Endothelial cell of umbilical vein (primary cell): ENCODE results near the gene LRRC8D. TPM values are rescaled to one million over a fixed set of nuclear protein-coding genes. Genes with fewer than 3 reads are reported as not detected.
"Not testable (repeated sequence)": the region's sequence is repeated elsewhere in the genome, so short reads cannot be mapped to it uniquely, and the experiment has no call there.

Experiments used
- BruUV-seq: library from RNA; stranded (reverse); fragments of 400-500 nt; replicated peaks from 2 replicates; lab custom pipeline; 2021; lab: Mats Ljungman, UMichigan
- CTCF ChIA-PET: fragments of 300-600, 350-600 bp; sonication (Branson Sonifier 250); formaldehyde crosslinking; loops from one replicate; lab custom pipeline; 2021; ENCODE audit warnings: antibody characterized with exemption, inconsistent platforms; lab: Charles Lee
- POLR2A ChIA-PET: fragments of 300-600, 350-600 bp; sonication (Branson Sonifier 250); formaldehyde crosslinking; loops from one replicate; lab custom pipeline; 2021; ENCODE audit warnings: antibody characterized with exemption, inconsistent platforms; lab: Charles Lee
- DNase-seq: peaks from one replicate; pipeline ENCODE4 v3.0.0-alpha.2; 2011; ENCODE audit warnings: low read depth, low spot score
- FAIRE-seq: peaks from 2 replicates; lab custom pipeline; 2011; peaks lifted over from hg19 to GRCh38; lab: Jason Lieb, UNC
- H2AFZ ChIP-seq: 2 replicates; pipeline ENCODE4 v1.6.0; 2012; ENCODE audit warnings: low read depth, low read length, control low read depth, inconsistent platforms
- H3K27ac ChIP-seq: 2 replicates; pipeline ENCODE4 v1.5.1; 2011; ENCODE audit warnings: low read depth, mild to moderate bottlenecking, control low read depth, low read length, moderate library complexity; ENCODE audit not compliant: insufficient read depth
- H3K27me3 ChIP-seq, 2 experiments: 2 replicates each; pipeline versions ENCODE4 v1.6.0 to v1.6.1; 2011; ENCODE audit warnings: low read length in 2 of 2, mixed read lengths in 1 of 2; ENCODE audit not compliant: control insufficient read depth in 2 of 2, insufficient read depth in 2 of 2
- H3K36me3 ChIP-seq, 2 experiments: 2 replicates in 1 of 2; 3 replicates in 1 of 2; pipeline ENCODE4 v1.5.1; 2011; ENCODE audit warnings: low read length in 2 of 2, mild to moderate bottlenecking in 1 of 2, moderate library complexity in 1 of 2; ENCODE audit not compliant: control insufficient read depth in 2 of 2, insufficient read depth in 2 of 2; ENCODE audit errors: extremely low read depth in 1 of 2
- H3K4me1 ChIP-seq: 3 replicates; pipeline ENCODE4 v1.5.1; 2011; ENCODE audit warnings: mild to moderate bottlenecking, low read length; ENCODE audit not compliant: control insufficient read depth, insufficient read depth; ENCODE audit errors: extremely low read depth
- H3K4me2 ChIP-seq: 2 replicates; pipeline ENCODE4 v1.6.1; 2011; ENCODE audit warnings: low read length, control low read depth, mixed read lengths; ENCODE audit not compliant: insufficient read depth
- H3K4me3 ChIP-seq, 3 experiments: fragments of 200-600 bp in 1 of 3; sonication (generic), shearing (Covaris generic) in 1 of 3; replicated peaks in 1 of 3; 2 replicates each; pipeline ENCODE4 v1.5.1; 2011 to 2016; ENCODE audit warnings: control low read depth in 3 of 3, low read length in 3 of 3, mild to moderate bottlenecking in 2 of 3, inconsistent platforms in 1 of 3, low read depth in 1 of 3, moderate library complexity in 1 of 3; ENCODE audit not compliant: insufficient read depth in 1 of 3
- H3K79me2 ChIP-seq: 2 replicates; pipeline ENCODE4 v1.6.0; 2012; ENCODE audit warnings: low read length, inconsistent platforms; ENCODE audit not compliant: control insufficient read depth, insufficient read depth
- H3K9ac ChIP-seq: replicated peaks from 2 replicates; pipeline ENCODE3; 2011; ENCODE audit warnings: low read length, control low read depth; ENCODE audit not compliant: insufficient read depth; ENCODE audit errors: extremely low read depth
- H3K9me1 ChIP-seq: replicated peaks from 3 replicates; pipeline ENCODE4 v1.6.0; 2011; ENCODE audit warnings: mild to moderate bottlenecking, low read length; ENCODE audit not compliant: control insufficient read depth, insufficient read depth; ENCODE audit errors: extremely low read depth
- H3K9me3 ChIP-seq: replicated peaks from 2 replicates; pipeline ENCODE4 v1.5.1; 2012; ENCODE audit warnings: low read length, inconsistent platforms; ENCODE audit not compliant: control insufficient read depth, insufficient read depth
- H4K20me1 ChIP-seq: replicated peaks from 2 replicates; pipeline ENCODE3; 2011; ENCODE audit warnings: mild to moderate bottlenecking, low read length; ENCODE audit not compliant: control insufficient read depth, insufficient read depth; ENCODE audit errors: extremely low read depth
- CTCF ChIP-seq, 2 donors: IDR thresholded peaks; 1 replicate in 1 of 2; 2 replicates in 1 of 2; pipeline ENCODE4 v1.5.1; 2011; ENCODE audit warnings: low read length in 2 of 2, mild to moderate bottlenecking in 2 of 2, moderate library complexity in 2 of 2, control low read depth in 1 of 2, inconsistent platforms in 1 of 2, low read depth in 1 of 2; ENCODE audit not compliant: insufficient read depth in 1 of 2; ENCODE audit errors: extremely low read depth in 1 of 2
- EZH2 ChIP-seq: IDR thresholded peaks from 2 replicates; pipeline ENCODE4 v1.6.1; 2012; ENCODE audit warnings: borderline replicate concordance, low read depth, mild to moderate bottlenecking, moderate library complexity, low read length, inconsistent platforms; ENCODE audit not compliant: severe bottlenecking
- FOS ChIP-seq: IDR thresholded peaks from 2 replicates; pipeline ENCODE4 v1.6.1; 2011; ENCODE audit warnings: mild to moderate bottlenecking, low read length, moderate library complexity, borderline replicate concordance; ENCODE audit not compliant: insufficient read depth
- GATA2 ChIP-seq: IDR thresholded peaks from 2 replicates; pipeline ENCODE4 v1.7.0; 2011; ENCODE audit warnings: low read depth, mild to moderate bottlenecking, moderate library complexity, mixed read lengths, low read length; ENCODE audit not compliant: insufficient read length, insufficient read depth
- JUN ChIP-seq: IDR thresholded peaks from 2 replicates; pipeline ENCODE4 v1.6.1; 2011; ENCODE audit warnings: borderline replicate concordance, low read depth; ENCODE audit not compliant: insufficient read length, insufficient read depth
- MAX ChIP-seq: IDR thresholded peaks from 2 replicates; pipeline ENCODE4 v1.6.1; 2011; ENCODE audit not compliant: insufficient read depth, insufficient read length
- MYC ChIP-seq: IDR thresholded peaks from one replicate; pipeline ENCODE4 v1.6.1; 2011; ENCODE audit warnings: mild to moderate bottlenecking, low read depth, low read length
- POLR2A ChIP-seq: IDR thresholded peaks from 2 replicates; pipeline ENCODE4 v1.6.1; 2012; ENCODE audit warnings: low read depth, mild to moderate bottlenecking, control low read depth, low read length
- POLR2AphosphoS5 ChIP-seq: IDR thresholded peaks from 2 replicates; pipeline ENCODE4 v1.6.1; 2012; ENCODE audit warnings: low read depth, mild to moderate bottlenecking, control low read depth, low read length, moderate library complexity; ENCODE audit not compliant: insufficient read depth
- dilution Hi-C: fragments of 300-500 bp; cut with MboI; formaldehyde crosslinking; loops from one replicate; pipeline ENCODE4 v1.15.0; 2019; ENCODE audit warnings: low sequenced_read_pairs; ENCODE audit not compliant: extremely low pct_ligation_motif_present
- intact Hi-C: fragments of 100-400 bp; cut with micrococcal nuclease; formaldehyde crosslinking; loops from one replicate; pipeline ENCODE4 v1.10.0; 2022
- polyA plus RNA-seq, 4 experiments: library from polyadenylated mRNA; depleted of rRNA in 3 of 4; stranded (reverse) in 3 of 4; unstranded in 1 of 4; fragments of >200 nt; gene quantifications; 2 replicates each; pipeline versions ENCODE4 v1.2.1 to v1.2.3, GENCODE V29; 2011 to 2012; ENCODE audit warnings: missing spikeins in 1 of 4
- total RNA-seq: library from RNA; stranded (reverse); gene quantifications from 2 replicates; pipeline ENCODE4 v1.2.3, GENCODE V29; 2021

The LRRC8D gene
- total and polyA plus RNA-seq, 2 donors (not counting 3 experiments of a cell fraction or from before 2014, with no cell fraction given) = 31.9 to 37.7 TPM

- FAIRE-seq = peak; percentile 31
- H3K27me3 ChIP-seq = no peaks in the 10 kb centered on the region
These were observed 102.7 kb downstream of the LRRC8D start for GRCh38 chr1:89923517-89923916.

GRCh38 chr1:89924075-89924474 is 103.2 kb downstream of the LRRC8D start:
- H3K36me3 ChIP-seq, CTCF ChIA-PET, H2AFZ ChIP-seq, FAIRE-seq, H3K79me2 ChIP-seq, H3K4me3 ChIP-seq, H3K4me1 ChIP-seq, H3K9me3 ChIP-seq, POLR2A ChIA-PET, BruUV-seq, dilution Hi-C loops, H3K9ac ChIP-seq, H3K27ac ChIP-seq, H3K4me2 ChIP-seq, H3K27me3 ChIP-seq, H3K9me1 ChIP-seq, intact Hi-C loops, H4K20me1 ChIP-seq, DNase-seq: not testable (repeated sequence)

More at GRCh38 chr1:89923517-89923916, 102.7 kb downstream of the LRRC8D start:
- BruUV-seq = no TSS peak
- Histone ChIP-seq H3K9me3 (no peaks in the 10 kb centered on the region), H3K79me2 (no peaks in the 10 kb centered on the region), H4K20me1 (no peaks in the 10 kb centered on the region), H3K4me2 (no peak overlapping the region), H3K4me3 (no peak overlapping the region), H3K27ac (no peak overlapping the region), H3K9me1 (no peaks in the 10 kb centered on the region), H2AFZ (no peak overlapping the region), H3K9ac (no peak overlapping the region), H3K36me3 (no peaks in the 10 kb centered on the region), H3K4me1 (no peaks in the 10 kb centered on the region)
- no peak for DNase-seq
- intact Hi-C loops (no loop called here), dilution Hi-C loops (no loop called here)
- POLR2A ChIA-PET = interaction anchor here (0.7 kb wide), 1 partner anchor 159 kb away, joined by 4 read pairs; no protein-coding TSS in a partner anchor
- CTCF ChIA-PET = no interaction called here
- TF ChIP-seq MYC = no peak
- TF ChIP-seq MAX = no peak
- no peak for TF ChIP-seq FOS
- no peak for TF ChIP-seq CTCF (IDR thresholded peaks at IDR 0.05; ENCODE audit: extremely low read depth in 1 of 2, insufficient read depth in 1 of 2, low read depth in 1 of 2, low read length in 2 of 2)
- TF ChIP-seq JUN = no peak
- TF ChIP-seq POLR2AphosphoS5 = no peak
- TF ChIP-seq POLR2A = no peak
- no peak for TF ChIP-seq GATA2
- TF ChIP-seq EZH2 = no peak
